HUES64 (cell line): Measurements from ENCODE around the gene OTULIN. TPM values are rescaled to one million over a fixed set of nuclear protein-coding genes. Genes with fewer than 3 reads are reported as not detected.

Source experiments
- H3K27ac ChIP-seq: 2 replicates; pipeline ENCODE4 v1.7.0; 2013; ENCODE audit warnings: low read depth, low read length, inconsistent platforms
- H3K27me3 ChIP-seq: 2 replicates; pipeline ENCODE4 v1.6.1; 2013; ENCODE audit warnings: mild to moderate bottlenecking, low read length; ENCODE audit not compliant: insufficient read depth
- H3K36me3 ChIP-seq: 2 replicates; pipeline ENCODE4 v1.6.1; 2013; ENCODE audit warnings: mild to moderate bottlenecking, low read length; ENCODE audit not compliant: insufficient read depth
- H3K4me1 ChIP-seq: 2 replicates; pipeline ENCODE4 v1.6.1; 2013; ENCODE audit warnings: mild to moderate bottlenecking, low read length, moderate library complexity; ENCODE audit not compliant: insufficient read depth
- H3K4me3 ChIP-seq: 2 replicates; pipeline ENCODE4 v1.5.1; 2013; ENCODE audit warnings: mild to moderate bottlenecking, low read length, moderate library complexity
- H3K9ac ChIP-seq: 2 replicates; pipeline ENCODE4 v1.6.1; 2013; ENCODE audit warnings: mild to moderate bottlenecking, low read depth, low read length
- H3K9me3 ChIP-seq: 2 replicates; pipeline ENCODE4 v1.6.1; 2013; ENCODE audit warnings: low read depth, low read length; ENCODE audit not compliant: insufficient read depth
- WGBS: fragments of 150-250, 120-280 bp; methylation state at CpG from one replicate; pipeline ENCODE4 v1.1.7; 2013; ENCODE audit warnings: missing lambda C conversion rate; 5-methylcytosine and 5-hydroxymethylcytosine counted together
- polyA plus RNA-seq, 2 experiments: library from polyadenylated mRNA; stranded (reverse); fragments of 50-300 nt; gene quantifications; one replicate each; pipeline ENCODE4 v1.2.3, GENCODE V29; 2013

OTULIN gene
- 18.1 TPM for polyA plus RNA-seq (2013, experiment 1 of 2)
- 15.8 TPM for polyA plus RNA-seq (2013, experiment 2 of 2)

DNA sequence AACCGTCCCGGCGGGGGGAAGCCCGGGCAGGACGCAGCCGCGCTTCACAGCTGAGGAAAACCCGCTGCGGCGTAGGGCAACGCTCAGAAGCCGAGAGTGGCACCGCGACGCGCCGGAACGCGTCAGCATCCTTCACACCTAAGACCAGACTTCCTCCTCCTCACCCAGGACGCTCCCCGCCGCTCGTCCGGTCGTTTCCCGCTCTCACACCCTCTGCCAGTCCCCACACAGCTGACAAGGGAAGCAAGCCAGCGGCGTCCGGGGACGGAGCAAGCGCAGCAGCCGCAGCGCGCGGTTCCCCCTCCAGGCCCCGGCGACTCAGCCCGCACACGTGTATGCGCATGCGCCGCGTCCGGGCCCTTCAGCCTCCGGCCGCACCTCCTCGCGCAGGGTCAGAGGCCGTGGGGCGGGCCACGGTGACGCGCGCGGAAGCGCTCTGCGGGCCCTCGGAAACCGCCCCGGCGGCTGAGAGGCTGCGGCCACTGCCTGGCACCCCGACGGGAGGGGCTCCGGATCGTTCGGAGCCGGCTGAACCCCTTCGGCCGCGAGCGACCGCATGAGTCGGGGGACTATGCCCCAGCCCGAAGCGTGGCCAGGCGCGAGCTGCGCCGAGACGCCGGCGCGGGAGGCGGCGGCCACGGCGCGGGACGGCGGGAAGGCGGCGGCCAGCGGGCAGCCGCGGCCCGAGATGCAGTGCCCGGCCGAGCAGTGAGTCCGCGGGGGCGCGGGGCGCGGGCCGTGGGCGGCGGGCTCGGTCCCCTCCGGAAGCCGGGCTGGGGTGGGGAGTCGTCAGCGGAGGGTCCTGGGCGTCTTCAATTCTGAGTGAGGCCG is at the start of gene OTULIN:
OTULIN (plus strand) TSS at position 449 of the 831 bp plus-strand sequence; CDS start at position 557, 108 bp downstream.
- H3K36me3 ChIP-seq: peaks cover 5% of the 10 kb centered on the region; the same call in 1 of the 2 replicates
- H3K4me1 ChIP-seq: peaks cover 13% of the 10 kb centered on the region
- H3K27ac ChIP-seq: no peak within 1 kb of the TSS; the same call in 1 of the 2 replicates
- peaks cover 30% of the 10 kb centered on the region for H3K27me3 ChIP-seq
- WGBS: under 1% methylated on average over 115 of the region's 115 CpGs
- no peaks in the 10 kb centered on the region for H3K9me3 ChIP-seq
- H3K4me3 ChIP-seq: peak within 1 kb of the TSS; percentile 56
- peak within 1 kb of the TSS; percentile 42 for H3K9ac ChIP-seq

DNA sequence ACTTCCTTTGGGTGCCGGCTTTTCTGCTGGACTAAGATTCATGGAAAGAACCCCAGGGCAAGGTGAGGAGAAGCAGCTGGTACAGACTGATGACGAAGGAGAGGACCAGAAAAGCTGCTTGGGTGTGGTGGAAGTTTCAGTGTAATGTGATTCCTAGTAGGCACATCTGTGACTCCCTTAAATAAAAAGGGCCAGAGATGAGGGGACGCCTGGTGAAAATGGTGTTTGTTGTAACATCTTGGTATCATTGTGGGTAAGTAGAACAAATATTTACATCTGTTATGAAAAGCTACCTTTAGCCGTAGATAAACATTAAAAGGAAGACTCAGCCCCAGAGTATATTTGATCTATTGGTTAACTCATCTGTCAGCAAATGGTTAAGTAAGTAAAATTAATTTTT is 49.2 kb upstream of the OTULIN start:
- no peaks in the 10 kb centered on the region for H3K27me3 ChIP-seq
- H3K4me1 ChIP-seq: no peaks in the 10 kb centered on the region
- no peaks in the 10 kb centered on the region for H3K9me3 ChIP-seq
- H3K9ac ChIP-seq: no peak overlapping the region
- H3K4me3 ChIP-seq: no peak overlapping the region
- H3K27ac ChIP-seq: no peak overlapping the region
- 95% methylated on average over 4 of the region's 4 CpGs for WGBS
- peaks cover 4% of the 10 kb centered on the region; the same call in 1 of the 2 replicates for H3K36me3 ChIP-seq

DNA sequence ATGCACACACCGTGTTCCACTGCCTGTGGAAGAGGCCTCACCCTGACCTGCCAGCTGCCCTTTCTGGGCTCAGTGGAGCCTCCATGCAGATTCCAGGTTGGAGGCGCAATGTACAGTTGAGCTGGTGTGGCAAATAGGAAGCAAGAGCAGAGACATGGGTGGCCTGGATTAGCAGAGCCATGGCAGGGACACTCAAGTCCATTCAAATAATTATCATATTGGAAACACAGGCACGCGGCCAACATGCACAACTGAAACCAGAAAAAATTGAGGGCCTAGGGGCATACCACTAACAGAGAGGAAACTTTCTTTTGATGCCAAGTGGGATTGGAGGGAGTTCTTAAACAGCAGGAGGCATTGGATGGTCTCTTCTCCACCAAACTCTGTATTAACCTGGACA is 47.1 kb upstream of the OTULIN start:
- Histone ChIP-seq H3K27ac (no peak overlapping the region), H3K36me3 (no peaks in the 10 kb centered on the region), H3K9me3 (no peaks in the 10 kb centered on the region), H3K9ac (no peak overlapping the region), H3K4me1 (no peaks in the 10 kb centered on the region), H3K4me3 (no peak overlapping the region), H3K27me3 (no peaks in the 10 kb centered on the region)
- 94% methylated on average over 4 of the region's 4 CpGs for WGBS

DNA sequence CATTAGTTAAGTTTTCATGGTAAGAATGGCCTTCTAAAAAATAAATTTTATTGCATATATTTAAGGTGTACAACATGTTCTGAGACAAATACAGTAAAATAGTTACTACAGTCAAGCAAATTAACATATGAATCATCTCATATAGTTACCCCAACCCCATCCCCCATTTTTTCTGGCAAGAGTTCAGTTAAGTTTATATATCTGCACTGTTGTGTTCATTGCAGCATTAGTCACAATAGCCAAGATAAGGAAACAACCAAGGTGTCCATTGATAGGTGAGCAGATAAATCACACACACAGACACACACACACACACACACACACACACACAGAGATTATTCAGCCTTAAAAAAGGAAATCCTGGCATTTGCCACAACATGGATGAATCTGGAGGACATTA is 37.2 kb upstream of the OTULIN start:
- Histone ChIP-seq H3K27me3 (no peaks in the 10 kb centered on the region), H3K36me3 (no peaks in the 10 kb centered on the region), H3K27ac (no peak overlapping the region), H3K9me3 (no peaks in the 10 kb centered on the region), H3K4me1 (no peaks in the 10 kb centered on the region), H3K4me3 (no peak overlapping the region), H3K9ac (no peak overlapping the region)

DNA sequence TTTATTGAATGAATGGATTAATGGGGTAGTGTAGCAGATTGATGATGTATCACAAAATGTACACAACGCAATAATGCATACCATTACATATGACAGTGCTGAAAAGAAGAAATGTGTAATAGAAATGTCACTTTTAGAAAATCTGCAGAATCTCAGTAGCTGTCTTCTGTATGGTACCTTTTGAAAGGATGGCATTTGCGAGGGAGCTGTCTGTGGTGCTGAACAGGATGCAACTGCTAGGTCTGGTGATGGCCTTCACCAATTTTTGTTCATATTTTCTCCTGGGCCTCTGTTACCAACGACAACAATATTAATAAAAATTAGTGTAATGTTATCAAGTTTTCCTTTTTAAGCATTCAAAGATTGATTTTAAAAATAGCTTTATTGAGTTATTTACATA is 36.2 kb upstream of the OTULIN start:
- no peak overlapping the region for H3K27ac ChIP-seq
- no peak overlapping the region for H3K4me3 ChIP-seq
- 7% methylated on average over 1 of the region's 3 CpGs for WGBS
- no peaks in the 10 kb centered on the region for H3K36me3 ChIP-seq
- no peaks in the 10 kb centered on the region for H3K9me3 ChIP-seq
- no peak overlapping the region for H3K9ac ChIP-seq
- no peaks in the 10 kb centered on the region for H3K27me3 ChIP-seq
- H3K4me1 ChIP-seq: no peaks in the 10 kb centered on the region

DNA sequence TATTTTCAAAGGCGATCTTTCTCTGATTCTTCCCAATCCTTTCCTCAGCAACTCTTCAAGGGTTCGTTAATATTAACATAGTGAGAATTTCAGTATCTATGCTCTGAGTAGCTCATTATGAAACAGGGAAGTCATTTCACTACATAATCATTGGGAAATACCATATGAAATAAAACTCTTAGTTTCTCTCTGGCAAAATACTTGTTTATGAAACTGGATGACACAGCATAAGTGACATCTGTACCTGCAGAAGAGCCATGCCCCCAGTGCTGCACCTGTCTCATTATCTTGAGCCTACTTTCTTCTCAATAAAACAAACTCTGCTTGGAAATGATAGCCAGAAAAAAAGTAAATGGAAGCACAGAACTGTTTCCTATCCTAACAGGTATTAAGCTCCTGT is 33.8 kb upstream of the OTULIN start:
- WGBS: no CpG with 5 or more reads among the region's 2 CpGs
- Histone ChIP-seq H3K27ac (no peak overlapping the region), H3K4me1 (no peaks in the 10 kb centered on the region), H3K27me3 (no peaks in the 10 kb centered on the region), H3K4me3 (no peak overlapping the region), H3K9ac (no peak overlapping the region), H3K36me3 (no peaks in the 10 kb centered on the region), H3K9me3 (no peaks in the 10 kb centered on the region)

DNA sequence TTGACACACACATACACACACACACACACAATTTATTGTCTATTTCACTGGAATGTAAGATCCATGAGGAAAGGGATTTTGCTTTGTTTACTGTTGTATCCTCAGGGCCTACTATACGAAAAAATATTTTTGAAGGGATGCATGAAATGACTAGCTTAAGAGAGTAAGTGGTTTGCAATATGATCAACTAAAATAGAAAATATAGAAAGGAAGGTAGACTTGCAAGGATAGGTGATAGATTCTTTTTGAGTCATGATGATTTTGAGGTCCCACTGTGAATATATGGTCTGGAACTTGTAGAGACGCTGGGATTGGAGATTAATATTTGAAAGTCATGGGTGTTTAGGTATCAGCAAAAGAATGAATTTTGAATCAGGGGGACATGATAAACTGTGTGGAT is 28.9 kb upstream of the OTULIN start:
- 91% methylated on average over 2 of the region's 2 CpGs for WGBS
- H3K4me3 ChIP-seq: no peak overlapping the region

DNA sequence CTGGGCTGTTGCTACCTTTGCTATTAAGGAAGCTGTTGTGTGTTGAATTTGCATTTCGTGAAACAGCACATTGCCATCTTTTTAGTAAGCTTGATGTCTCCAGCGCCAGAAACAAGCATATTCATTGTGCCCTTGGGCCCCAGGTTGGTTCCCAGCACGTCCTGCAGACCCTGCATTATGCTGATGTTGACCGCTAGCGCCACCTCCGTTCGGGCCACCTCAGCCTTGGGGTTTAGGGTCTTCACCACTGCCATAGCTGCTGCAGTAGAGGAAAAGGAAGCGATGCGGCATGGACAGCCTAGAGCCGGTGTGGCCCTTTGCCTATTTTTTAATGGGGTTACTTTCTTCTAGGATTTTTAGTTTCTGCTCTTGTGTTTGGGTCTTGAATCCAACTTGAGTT is 23.8 kb upstream of the OTULIN start:
- Histone ChIP-seq H3K9me3 (no peaks in the 10 kb centered on the region), H3K36me3 (no peaks in the 10 kb centered on the region), H3K27me3 (no peaks in the 10 kb centered on the region), H3K27ac (no peak overlapping the region), H3K4me3 (no peak overlapping the region), H3K9ac (no peak overlapping the region), H3K4me1 (peaks cover 6% of the 10 kb centered on the region; the same call in 1 of the 2 replicates)
- 78% methylated on average over 10 of the region's 10 CpGs for WGBS

More for the DNA sequence above, 28.9 kb upstream of the OTULIN start:
- H3K4me1 ChIP-seq: no peaks in the 10 kb centered on the region
- H3K27ac ChIP-seq: no peak overlapping the region
- no peaks in the 10 kb centered on the region for H3K36me3 ChIP-seq
- no peaks in the 10 kb centered on the region for H3K9me3 ChIP-seq
- H3K27me3 ChIP-seq: no peaks in the 10 kb centered on the region
- no peak overlapping the region for H3K9ac ChIP-seq

DNA sequence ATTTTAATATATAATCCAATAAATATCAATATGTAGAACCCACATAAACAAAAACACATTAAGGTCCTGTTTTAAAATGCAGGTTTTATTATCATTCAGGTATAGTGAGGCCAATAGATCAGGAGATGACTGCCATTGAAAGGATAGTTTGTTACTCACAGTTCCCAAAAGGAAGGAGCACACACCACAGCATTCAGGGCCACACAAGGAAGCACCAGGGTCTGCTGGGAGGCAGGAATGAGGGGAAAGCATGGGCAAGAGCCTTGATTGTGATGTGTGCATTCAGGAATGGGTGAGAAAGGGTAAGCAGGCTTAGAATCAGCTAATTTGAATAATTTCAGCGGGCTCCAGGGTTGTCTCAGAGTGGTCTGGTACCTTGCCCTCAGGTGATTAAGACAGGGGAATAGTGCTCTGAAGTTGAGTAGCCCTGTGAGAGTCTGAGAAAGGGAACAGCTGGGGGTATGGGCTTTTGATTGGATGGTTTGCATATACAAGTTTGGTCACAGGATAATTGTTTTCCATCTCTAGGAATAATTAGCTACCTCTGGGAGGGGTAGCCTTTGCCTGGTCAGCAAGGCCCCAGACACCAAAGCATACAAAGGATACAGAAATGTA is 19.8 kb upstream of the OTULIN start:
- no peaks in the 10 kb centered on the region for H3K9me3 ChIP-seq
- no peaks in the 10 kb centered on the region for H3K27me3 ChIP-seq
- no peak overlapping the region for H3K9ac ChIP-seq
- 47% methylated on average over 1 of the region's 1 CpG for WGBS
- H3K27ac ChIP-seq: no peak overlapping the region
- no peaks in the 10 kb centered on the region for H3K36me3 ChIP-seq
- peaks cover 6% of the 10 kb centered on the region; the same call in 1 of the 2 replicates for H3K4me1 ChIP-seq
- no peak overlapping the region for H3K4me3 ChIP-seq

DNA sequence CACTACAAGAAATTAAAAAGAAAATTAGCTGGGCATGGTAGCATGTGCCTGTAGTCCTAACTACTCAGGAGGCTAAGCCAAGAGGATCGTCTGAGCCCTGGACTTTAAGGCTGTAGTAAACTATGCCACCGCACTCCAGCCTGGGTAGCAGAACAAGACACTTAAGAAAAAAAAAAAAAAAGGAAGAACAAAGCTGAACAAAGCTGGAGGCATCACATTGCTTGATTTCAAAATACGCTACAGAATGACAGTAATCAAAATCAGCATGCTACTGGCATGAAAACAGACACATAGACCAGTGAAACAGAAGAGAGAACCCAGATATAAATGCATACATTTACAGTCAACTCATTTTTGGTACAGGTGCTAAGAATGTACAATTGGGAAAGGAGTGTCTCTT is 14.5 kb upstream of the OTULIN start:
- H3K4me1 ChIP-seq: peaks cover under 1% of the 10 kb centered on the region; the same call in 1 of the 2 replicates
- no peaks in the 10 kb centered on the region for H3K36me3 ChIP-seq
- 85% methylated on average over 3 of the region's 3 CpGs for WGBS
- H3K4me3 ChIP-seq: no peak overlapping the region
- H3K27me3 ChIP-seq: no peaks in the 10 kb centered on the region
- H3K9me3 ChIP-seq: no peaks in the 10 kb centered on the region
- no peak overlapping the region for H3K27ac ChIP-seq
- no peak overlapping the region for H3K9ac ChIP-seq

DNA sequence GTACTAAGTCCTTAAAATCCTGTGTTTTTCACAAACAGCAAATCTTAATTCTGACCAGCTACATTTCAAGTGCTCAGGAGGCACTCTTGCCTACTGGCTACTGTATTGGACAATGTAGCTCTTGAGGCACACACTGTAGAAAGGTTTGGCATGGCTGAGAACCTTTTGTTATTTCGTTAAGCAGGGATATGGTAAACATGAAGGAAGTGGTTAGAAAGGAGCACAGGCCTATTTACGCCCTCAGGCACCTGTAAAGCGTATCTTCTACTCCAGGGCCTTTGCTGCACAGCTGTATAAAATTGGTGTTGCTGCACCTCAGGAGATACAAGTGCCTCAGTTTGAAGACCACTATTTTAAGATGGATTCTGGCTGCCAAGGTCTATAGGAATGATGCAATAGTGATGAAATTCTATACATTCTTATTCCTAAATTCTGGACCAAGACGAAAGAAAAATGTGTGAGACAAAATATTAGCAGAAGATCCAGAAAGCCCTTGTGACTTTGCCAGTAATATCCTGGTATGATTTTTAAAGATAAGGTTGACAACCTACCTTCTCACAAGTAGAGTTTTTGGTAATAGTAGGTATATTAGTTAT is 9.3 kb upstream of the OTULIN start:
- no peaks in the 10 kb centered on the region for H3K9me3 ChIP-seq
- H3K27ac ChIP-seq: no peak overlapping the region
- H3K27me3 ChIP-seq: no peaks in the 10 kb centered on the region
- no peaks in the 10 kb centered on the region for H3K36me3 ChIP-seq
- H3K9ac ChIP-seq: no peak overlapping the region
- no peaks in the 10 kb centered on the region for H3K4me1 ChIP-seq
- WGBS: 80% methylated on average over 3 of the region's 4 CpGs
- no peak overlapping the region for H3K4me3 ChIP-seq
